HL-60 (cell line): Measurements from ENCODE around the gene DDX25.

Experiments used
- DNase-seq, 2 experiments: peaks; one replicate each; pipeline ENCODE4 v3.0.0-alpha.2; 2010 to 2020; ENCODE audit warnings: low read depth in 1 of 2, low spot score in 1 of 2
- H3K27ac ChIP-seq: fragments of 250-450 bp; sonication (Bioruptor Pico); replicated peaks from 2 replicates; pipeline ENCODE4 v1.5.1; 2020; ENCODE audit warnings: mild to moderate bottlenecking, moderate library complexity
- H3K27me3 ChIP-seq: fragments of 250-450 bp; sonication (Bioruptor Pico); 2 replicates; pipeline ENCODE4 v1.5.1; 2021; ENCODE audit warnings: mild to moderate bottlenecking, moderate library complexity; ENCODE audit not compliant: insufficient read depth, poor library complexity, severe bottlenecking
- H3K4me3 ChIP-seq: replicated peaks from 2 replicates; pipeline ENCODE4 v1.5.1; 2011; ENCODE audit warnings: mild to moderate bottlenecking, control low read depth, low read length; ENCODE audit not compliant: insufficient read depth
- CTCF ChIP-seq: IDR thresholded peaks from one replicate; pipeline ENCODE4 v1.5.1; 2011; ENCODE audit warnings: low read length, control low read depth, inconsistent platforms; ENCODE audit not compliant: insufficient read depth
- GABPA ChIP-seq: IDR thresholded peaks from 2 replicates; pipeline ENCODE4 v1.6.1; 2012; ENCODE audit warnings: low read depth
- POLR2AphosphoS5 ChIP-seq: IDR thresholded peaks from 2 replicates; pipeline ENCODE4 v1.6.1; 2012; ENCODE audit warnings: low read depth
- SPI1 ChIP-seq: IDR thresholded peaks from 2 replicates; pipeline ENCODE4 v1.6.1; 2012; ENCODE audit warnings: low read depth, mild to moderate bottlenecking, borderline replicate concordance
- TF ChIP-seq, protein P1 (sequence below): IDR thresholded peaks from 2 replicates; pipeline ENCODE4 v1.6.1; 2012; ENCODE audit warnings: low read depth; ENCODE audit not compliant: insufficient replicate concordance

The DDX25 gene

DNA sequence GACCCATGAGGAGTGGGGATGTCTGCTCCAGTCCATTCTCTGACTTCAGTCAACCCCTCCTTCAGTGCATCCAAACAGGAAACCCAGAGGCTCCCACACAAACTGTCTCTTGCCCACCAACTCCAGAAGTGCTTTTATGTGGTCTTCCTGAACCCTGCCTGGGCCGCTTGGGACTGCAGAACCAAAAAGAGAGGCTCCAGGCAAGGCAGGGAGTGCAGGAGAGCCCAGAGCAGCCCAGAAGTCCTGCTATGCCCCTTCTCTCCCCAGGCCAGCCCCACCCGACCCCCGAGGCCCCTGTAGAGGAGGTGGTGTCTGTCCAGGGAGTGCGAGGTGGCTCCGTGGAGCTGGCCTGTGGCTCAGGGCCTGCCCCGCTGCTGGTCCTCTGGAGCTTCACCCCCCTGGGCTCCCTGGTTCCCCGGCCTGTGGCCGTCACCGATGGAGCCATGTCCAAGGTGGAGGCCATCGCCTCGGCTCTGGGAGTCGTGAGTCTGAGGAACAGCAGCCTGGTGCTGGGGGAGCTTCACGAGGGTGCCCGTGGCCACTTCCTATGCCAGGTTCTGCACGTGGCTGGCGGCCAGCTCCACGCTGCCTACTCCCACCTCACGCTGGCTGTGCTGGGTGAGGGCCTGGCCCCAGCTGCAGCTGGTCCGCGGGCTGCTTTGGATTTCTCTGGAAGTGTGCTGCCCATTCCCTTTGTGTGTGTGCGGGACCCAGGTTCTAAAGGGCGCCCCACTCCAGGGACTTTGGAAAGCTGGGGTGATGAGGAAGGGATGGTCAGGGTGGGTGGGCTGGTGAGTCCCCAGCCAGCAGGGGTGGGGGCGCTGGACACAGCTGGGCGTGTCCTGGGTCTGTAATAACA is 43.3 kb downstream of the DDX25 start:
- TF ChIP-seq SPI1, result no peak
- TF ChIP-seq CTCF, result no peak
- TF ChIP-seq, protein P1, sequence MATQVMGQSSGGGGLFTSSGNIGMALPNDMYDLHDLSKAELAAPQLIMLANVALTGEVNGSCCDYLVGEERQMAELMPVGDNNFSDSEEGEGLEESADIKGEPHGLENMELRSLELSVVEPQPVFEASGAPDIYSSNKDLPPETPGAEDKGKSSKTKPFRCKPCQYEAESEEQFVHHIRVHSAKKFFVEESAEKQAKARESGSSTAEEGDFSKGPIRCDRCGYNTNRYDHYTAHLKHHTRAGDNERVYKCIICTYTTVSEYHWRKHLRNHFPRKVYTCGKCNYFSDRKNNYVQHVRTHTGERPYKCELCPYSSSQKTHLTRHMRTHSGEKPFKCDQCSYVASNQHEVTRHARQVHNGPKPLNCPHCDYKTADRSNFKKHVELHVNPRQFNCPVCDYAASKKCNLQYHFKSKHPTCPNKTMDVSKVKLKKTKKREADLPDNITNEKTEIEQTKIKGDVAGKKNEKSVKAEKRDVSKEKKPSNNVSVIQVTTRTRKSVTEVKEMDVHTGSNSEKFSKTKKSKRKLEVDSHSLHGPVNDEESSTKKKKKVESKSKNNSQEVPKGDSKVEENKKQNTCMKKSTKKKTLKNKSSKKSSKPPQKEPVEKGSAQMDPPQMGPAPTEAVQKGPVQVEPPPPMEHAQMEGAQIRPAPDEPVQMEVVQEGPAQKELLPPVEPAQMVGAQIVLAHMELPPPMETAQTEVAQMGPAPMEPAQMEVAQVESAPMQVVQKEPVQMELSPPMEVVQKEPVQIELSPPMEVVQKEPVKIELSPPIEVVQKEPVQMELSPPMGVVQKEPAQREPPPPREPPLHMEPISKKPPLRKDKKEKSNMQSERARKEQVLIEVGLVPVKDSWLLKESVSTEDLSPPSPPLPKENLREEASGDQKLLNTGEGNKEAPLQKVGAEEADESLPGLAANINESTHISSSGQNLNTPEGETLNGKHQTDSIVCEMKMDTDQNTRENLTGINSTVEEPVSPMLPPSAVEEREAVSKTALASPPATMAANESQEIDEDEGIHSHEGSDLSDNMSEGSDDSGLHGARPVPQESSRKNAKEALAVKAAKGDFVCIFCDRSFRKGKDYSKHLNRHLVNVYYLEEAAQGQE, result no peak
- TF ChIP-seq GABPA, result no peak
- no peak for TF ChIP-seq POLR2AphosphoS5
- Histone ChIP-seq H3K27ac (no peak overlapping the region), H3K4me3 (no peak overlapping the region), H3K27me3 (no peaks in the 10 kb centered on the region)
- DNase-seq, result no peak

- Histone ChIP-seq H3K27ac (no peak overlapping the region), H3K4me3 (no peak overlapping the region), H3K27me3 (no peaks in the 10 kb centered on the region)
- DNase-seq, result no peak
- TF ChIP-seq, protein P1, result no peak
Observed at GRCh38 chr11:125948278-125949051, 44.2 kb downstream of the DDX25 start.

DNA sequence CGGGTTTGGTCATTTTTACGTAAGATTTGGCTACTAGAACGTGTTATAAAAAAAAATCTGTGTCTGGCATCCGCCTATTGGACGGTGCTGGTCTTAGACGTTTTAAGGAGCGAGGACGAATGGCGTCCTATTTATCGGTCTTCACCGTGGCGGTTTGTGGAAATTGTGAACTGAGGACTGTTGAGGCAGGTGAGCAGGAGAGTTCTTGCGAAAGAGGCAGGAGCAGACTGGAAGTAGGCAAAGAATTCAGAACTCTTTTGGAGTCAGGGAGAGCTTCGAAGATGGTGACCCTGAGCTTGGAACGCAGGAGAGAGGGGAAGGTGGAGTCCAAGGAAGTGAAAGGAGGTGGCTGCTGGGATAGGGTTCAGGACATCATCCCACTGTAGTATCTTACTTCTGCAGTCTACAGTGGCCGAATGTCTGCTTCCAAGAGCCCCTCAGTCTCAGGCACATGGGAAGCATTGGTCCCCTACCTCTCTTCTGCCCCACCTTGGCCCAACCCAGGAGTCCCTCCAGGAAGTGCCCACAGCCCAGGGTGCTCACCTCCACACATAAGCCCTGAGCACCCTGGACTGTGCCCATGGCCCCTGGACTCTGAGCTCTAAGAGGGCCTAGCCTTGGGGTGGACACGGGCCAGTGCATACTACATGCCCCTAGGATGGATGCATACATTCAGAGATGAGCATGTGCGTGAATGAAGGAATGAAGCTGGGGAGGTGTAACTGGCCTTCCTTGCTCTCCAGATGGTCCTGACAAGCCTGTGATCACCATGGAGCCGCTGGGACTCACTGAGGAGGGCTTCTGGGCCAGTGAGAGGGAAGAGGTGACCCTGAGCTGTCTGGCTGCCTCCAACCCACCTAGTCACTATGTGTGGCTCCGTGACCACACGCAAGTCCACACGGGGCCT is 45.2 kb downstream of the DDX25 start:
- DNase-seq, result no peak
- Histone ChIP-seq H3K27me3 (no peaks in the 10 kb centered on the region), H3K27ac (no peak overlapping the region), H3K4me3 (no peak overlapping the region)
- TF ChIP-seq CTCF, result no peak

- H3K27ac ChIP-seq, result no peak overlapping the region
- no peaks in the 10 kb centered on the region for H3K27me3 ChIP-seq
- TF ChIP-seq, protein P1, result no peak
- TF ChIP-seq POLR2AphosphoS5 (no peak), GABPA (no peak), SPI1 (no peak), CTCF (no peak)
- no peak overlapping the region for H3K4me3 ChIP-seq
- DNase-seq, result no peak
Observed at GRCh38 chr11:125950178-125950490, 45.8 kb downstream of the DDX25 start.
